HG03460 (cell line): ENCODE results near the gene MEF2D.

Source experiments
- ATAC-seq: cut with Tn5 transposase; IDR thresholded peaks from one replicate; pipeline ENCODE4 v1.9.1; 2021; ENCODE audit not compliant: unreplicated experiment

The MEF2D gene

DNA sequence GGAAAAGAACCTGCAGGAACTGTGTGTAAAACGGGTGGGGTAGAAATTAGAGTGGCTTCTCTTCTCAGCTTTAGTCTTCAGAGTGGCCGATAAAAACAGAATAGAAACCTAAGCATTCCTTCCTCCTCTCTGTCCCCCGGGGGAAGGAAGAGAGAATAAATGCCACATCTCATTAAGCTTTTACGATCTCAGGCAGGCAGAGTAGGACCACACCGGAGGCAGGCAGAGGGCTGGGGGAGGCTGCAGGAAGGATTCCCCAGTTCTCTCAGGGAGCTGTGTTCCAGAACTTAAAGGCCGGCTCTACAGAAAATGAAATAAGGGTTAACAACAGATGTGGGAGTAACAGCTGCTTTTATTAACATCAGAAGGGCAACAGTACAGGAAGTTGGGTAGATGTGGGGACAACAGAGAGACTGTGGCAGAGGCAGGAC is 24.5 kb upstream of the MEF2D start:
- no peak for ATAC-seq

GRCh38 chr1:156524481-156524869 is 23.9 kb upstream of the MEF2D start:
- ATAC-seq: no peak

DNA sequence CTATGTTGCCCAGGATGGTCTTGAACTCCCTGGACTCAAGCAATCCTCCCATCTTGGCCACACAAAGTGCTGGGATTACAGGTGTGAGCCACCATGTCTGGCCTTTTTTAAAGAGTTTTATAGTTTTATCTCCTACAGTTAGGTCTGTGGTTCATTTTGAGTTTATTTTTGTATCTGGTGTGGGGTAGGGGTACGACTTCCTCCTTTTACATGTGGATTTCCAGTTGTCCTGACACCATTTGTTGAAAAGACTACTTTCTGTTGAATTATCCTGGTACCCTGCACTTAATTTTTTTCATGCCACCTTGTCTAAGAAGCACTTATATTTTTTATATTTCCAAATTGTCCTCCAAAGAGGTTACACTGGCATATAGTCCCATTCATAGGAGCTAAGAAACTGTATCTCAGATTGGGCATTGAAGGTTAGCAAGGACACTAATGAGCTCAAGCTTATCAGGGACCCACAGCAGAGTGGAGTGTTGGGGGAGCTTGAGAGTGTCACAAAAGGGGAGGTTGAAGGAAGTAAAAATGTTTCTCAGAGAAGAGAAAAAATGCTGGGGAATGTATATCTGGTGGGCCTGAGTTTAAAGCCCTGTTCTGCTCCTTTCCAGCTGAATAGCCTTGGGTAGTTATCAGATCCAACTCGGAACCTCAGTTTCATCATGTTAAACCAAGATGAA is 23.4 kb upstream of the MEF2D start:
- no peak for ATAC-seq

GRCh38 chr1:156522443-156522970 is 21.9 kb upstream of the MEF2D start:
- ATAC-seq: no peak

DNA sequence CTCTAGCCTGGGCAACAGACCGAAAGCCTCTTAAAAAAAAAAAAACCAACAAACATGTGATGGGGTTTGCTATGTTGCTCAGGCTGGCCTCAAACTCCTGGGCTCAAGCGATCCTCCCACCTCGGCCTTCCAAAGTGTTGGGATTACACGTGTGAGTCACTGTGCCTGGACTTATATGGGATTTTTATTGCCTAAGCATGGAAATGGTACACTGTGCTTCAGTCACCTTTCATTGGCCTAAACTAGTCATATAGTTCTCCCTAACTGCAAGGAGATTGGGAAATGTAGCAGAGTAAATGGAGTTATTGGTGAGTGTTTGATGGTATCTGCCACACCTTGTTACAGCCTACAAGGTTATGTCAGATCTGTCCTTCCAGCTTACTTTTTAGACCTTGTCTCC is 17.2 kb upstream of the MEF2D start:
- ATAC-seq: no peak

- no peak for ATAC-seq
These were observed 16.2 kb upstream of the MEF2D start for GRCh38 chr1:156516821-156517220.

GRCh38 chr1:156515956-156516355 is 15.4 kb upstream of the MEF2D start:
- ATAC-seq: no peak

DNA sequence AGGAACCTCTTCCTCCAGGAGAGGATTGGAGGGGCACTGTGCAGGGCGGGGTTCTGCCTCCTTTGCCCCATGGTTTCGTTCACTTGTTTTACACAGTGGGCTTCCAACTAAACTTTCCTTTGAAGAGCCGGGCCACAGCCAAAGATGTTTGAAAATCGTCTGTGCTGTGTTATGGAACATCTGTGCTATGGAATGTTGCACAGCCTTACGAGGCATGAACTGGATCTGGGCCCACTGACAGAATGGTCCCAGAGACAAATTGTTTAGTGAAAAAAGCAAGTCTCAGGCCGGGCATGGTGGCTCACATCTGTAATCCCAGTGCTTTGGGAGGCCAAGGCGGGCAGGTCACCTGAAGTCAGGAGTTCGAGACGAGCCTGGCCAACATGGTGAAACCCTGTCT is 12.6 kb upstream of the MEF2D start:
- ATAC-seq: no peak

DNA sequence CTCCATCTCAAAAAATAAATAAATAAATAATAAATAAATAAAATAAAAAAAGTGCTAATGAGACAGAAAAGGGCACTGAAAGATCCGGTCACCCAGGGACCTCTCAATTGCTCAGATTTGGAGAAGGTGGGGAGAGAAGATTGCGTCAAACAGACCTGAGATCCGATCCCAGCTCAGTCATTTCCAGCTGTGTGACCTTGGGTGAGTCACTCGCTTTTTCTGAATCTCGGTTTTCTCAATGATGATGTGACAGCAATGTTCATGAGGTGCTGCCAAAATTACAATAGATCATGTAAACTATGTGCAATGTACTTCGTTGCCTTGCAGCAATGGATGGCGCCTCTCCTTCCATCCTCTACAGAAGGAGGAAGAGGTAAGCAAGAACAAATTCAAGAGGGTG is 11.1 kb upstream of the MEF2D start:
- ATAC-seq: no peak

DNA sequence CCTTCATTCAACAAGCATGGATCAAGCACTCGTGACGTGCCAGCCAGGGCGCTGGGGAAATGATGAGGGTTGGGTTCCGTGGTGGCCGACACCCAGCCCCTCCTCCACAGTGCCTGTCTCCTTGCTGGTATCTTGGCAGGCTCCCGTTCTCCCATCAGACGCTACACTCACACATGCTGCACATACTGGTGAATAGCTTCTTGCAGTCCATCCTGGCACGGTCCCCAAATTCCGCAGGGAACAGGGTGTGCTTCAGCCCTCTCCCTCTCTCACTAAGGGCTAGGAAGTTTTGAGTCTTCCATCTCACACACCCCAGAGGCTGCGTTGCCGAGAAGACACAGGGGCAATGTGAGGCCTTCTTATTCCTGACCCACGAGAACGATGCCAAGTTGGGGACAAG is 10.1 kb upstream of the MEF2D start:
- ATAC-seq: no peak

DNA sequence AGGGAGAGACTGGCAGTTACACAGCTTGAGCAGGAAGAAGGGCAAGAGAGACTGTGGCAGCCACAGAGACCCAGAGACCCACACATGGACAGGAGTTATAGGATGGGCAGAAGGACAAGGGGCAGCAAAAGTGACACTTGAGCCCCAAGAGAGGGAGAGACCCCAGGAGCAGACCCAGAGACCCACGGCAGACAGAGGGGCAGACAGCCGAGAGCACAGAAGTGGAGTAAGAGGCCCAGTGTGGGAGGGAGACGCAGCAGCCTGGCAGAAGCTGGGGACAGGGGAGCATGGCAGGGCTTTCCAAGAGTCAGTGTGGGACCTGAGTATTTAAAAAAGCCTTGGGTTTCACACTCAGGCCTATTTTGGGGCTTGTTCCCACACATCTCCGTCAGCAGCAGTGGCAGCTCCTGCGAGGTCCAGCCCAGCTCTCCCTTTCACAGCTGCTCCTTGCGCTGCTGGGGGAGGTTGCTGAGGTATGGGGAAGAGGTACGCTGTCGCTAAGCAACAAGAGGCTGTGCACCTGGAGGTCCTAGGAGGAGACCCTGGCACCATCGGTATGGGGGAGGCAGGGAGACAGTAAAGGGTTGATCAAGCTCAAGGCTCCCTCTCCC is 9.0 kb upstream of the MEF2D start:
- ATAC-seq: no peak

DNA sequence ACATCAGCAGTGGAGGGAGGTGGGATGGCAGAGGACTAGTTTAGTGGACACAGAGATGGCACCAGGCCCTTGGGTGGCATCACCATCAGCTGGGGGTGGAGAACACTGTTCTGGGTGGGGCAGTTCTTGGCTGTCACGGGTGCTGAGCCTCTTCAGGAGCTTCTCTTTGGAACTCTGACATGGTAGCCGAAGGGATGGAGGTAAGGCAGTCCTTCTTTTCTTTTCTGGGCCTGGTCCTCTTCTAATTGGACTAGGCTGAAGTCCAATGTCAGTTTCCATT is 8.3 kb upstream of the MEF2D start:
- no peak for ATAC-seq

DNA sequence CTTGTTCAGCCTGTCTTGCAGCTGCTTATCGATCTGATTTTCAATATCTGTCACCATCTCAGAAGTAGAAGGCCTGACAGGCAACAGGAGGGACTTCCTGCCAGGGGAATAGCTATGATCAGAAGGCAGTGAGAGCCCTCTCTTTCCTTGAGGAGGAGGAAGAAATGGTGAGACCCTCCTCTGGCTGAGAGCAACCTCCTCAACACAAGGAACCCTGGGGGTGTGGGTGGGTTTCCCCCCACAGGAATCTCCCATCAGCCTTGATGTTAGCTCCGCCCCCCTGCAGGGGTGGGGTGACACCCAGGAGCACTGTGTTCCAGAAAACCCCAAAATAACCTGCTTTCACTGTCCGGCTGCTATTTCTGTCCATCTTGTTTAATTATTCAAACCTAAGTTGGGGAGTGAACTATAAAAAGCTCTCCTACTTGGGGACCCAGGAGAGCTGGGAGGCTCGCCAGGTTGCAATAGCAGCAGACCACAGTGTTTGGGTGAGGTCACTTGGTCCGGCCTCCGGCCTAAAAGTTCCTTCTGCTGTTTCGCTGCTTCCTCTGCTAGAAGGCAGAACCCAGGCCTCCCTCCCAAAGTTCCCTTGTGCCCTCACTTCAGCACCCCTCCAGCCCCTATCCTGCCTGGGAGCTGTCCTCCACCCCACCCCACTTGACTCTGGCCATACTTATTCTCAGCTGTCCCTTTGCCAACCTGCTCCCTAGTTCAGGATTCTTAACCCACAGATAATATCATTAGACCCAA is 7.8 kb upstream of the MEF2D start:
- no peak for ATAC-seq

- ATAC-seq: no peak
These were observed 5.9 kb upstream of the MEF2D start for GRCh38 chr1:156506450-156506849.

GRCh38 chr1:156505679-156506298 is 5.2 kb upstream of the MEF2D start:
- no peak for ATAC-seq

GRCh38 chr1:156504821-156505678 is 4.5 kb upstream of the MEF2D start:
- peak; percentile 36 for ATAC-seq

GRCh38 chr1:156504438-156504813 is 3.9 kb upstream of the MEF2D start:
- no peak for ATAC-seq

DNA sequence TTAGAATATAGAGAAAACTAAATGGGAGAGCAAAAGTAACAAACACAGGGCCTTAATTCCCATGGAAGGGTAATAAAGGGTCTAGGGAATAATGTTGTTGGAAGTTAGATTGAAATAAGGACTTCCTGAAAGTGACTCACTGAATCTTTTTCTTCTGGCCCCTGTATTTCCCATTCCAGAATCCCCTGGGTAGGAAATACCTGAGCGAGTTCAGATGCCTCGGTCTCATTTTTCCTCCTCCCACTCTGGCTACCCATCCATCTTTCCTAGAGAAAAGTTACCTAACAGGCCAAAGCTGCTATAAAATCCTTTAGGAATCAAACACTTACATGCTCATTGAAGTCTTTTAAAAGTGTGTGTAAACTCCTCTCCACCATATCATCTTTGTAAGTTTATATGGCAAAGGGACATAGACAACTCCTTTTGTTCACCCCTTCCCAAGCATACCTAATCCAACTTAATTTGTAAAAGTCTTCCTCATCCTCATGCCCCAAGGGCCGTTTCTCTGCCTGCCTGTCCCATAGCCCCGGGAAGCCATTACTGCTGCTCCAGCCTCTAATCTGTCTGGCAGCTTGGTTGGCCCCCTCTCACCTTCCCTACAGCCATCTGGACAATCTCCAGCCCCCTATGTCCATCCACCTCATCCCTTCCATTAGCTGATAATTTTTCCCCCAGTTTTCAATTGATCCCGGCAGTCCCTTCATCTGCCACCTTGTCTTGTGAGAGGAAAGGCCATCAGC is 3.3 kb upstream of the MEF2D start:
- no peak for ATAC-seq

GRCh38 chr1:156502894-156503697 is 2.5 kb upstream of the MEF2D start:
- no peak for ATAC-seq
